Measurements from ENCODE around the gene SLC4A7. TPM values are rescaled to one million over a fixed set of nuclear protein-coding genes. Genes with fewer than 3 reads are reported as not detected.

Gene SLC4A7
- total and polyA plus RNA-seq, 9 of the 15 experiments (the other 6 are each of a cell fraction or from before 2014, with no cell fraction given) = 1.7 to 13.6 (median 8.0) TPM

GRCh38 chr3:27521179-27521871 lies 37.1 kb upstream of the SLC4A7 start:
- WGBS (ENCODE audit: insufficient coverage, low coverage, missing lambda C conversion rate) = 1% methylated on average over 5 of the region's 5 CpGs
- no peak for DNase-seq (ENCODE audit: extremely low read depth in 1 of 4, low spot score in 3 of 4)
- Histone ChIP-seq H3K36me3 (ENCODE audit: control insufficient read depth, insufficient read depth, low read length) (no peaks in the 10 kb centered on the region), H3K4me3 (no peak overlapping the region), H3K27me3 (ENCODE audit: control insufficient read depth in 2 of 2, insufficient read depth in 2 of 2, low read length in 2 of 2) (no peaks in the 10 kb centered on the region), H2AFZ (ENCODE audit: low read depth, low read length) (no peak overlapping the region), H3K4me1 (replicated peaks in 1 of 2; ENCODE audit: control insufficient read depth in 2 of 2, insufficient read depth in 2 of 2, low read length in 2 of 2) (no peaks in the 10 kb centered on the region), H4K20me1 (replicated peaks; ENCODE audit: control insufficient read depth, insufficient read depth, low read length) (no peaks in the 10 kb centered on the region), H3K79me2 (ENCODE audit: control insufficient read depth, insufficient read depth, low read length) (no peaks in the 10 kb centered on the region), H3K9me3 (replicated peaks; ENCODE audit: control insufficient read depth, insufficient read depth, low read depth, low read length) (no peaks in the 10 kb centered on the region), H3K4me2 (ENCODE audit: insufficient read depth, low read length) (no peak overlapping the region), H3K27ac (ENCODE audit: extremely low read depth, low read depth, low read length) (no peak overlapping the region), H3K9me1 (ENCODE audit: control insufficient read depth, insufficient read depth, low read length) (no peaks in the 10 kb centered on the region), H3K9ac (ENCODE audit: insufficient read depth in 1 of 2, low read depth in 2 of 2, low read length in 2 of 2) (no peak overlapping the region)
- intact Hi-C loops (cut with micrococcal nuclease) = no loop called here
- in situ Hi-C loops (cut with MboI) = no loop called here
- no peak for FAIRE-seq
- CTCF ChIA-PET (ENCODE audit: low intra/inter-chr PET ratio) = no interaction called here
- BruUV-seq (replicated peaks) = no TSS peak
- POLR2A ChIA-PET = no interaction called here
- ATAC-seq = no peak
- TF ChIP-seq CAMTA2 (CRISPR knock-in tag; conservative IDR thresholded peaks at IDR 0.05) (no peak), ZZZ3 (IDR thresholded peaks at IDR 0.05) (no peak), MBD1 (CRISPR knock-in tag; IDR thresholded peaks at IDR 0.05) (no peak), JUNB (CRISPR knock-in tag; conservative IDR thresholded peaks at IDR 0.05) (no peak), MEIS2 (IDR thresholded peaks at IDR 0.05; ENCODE audit: partially characterized antibody) (peak; percentile 71), ZNF217 (CRISPR knock-in tag; IDR thresholded peaks at IDR 0.05) (no peak), JUND (IDR thresholded peaks at IDR 0.05; ENCODE audit: borderline replicate concordance, low read depth, low read length) (no peak), JUND (tag; IDR thresholded peaks at IDR 0.05; ENCODE audit: borderline replicate concordance, low read depth, low read length) (peak; percentile 78; the same call in 1 of the 3 replicates), GMEB1 (CRISPR knock-in tag; IDR thresholded peaks at IDR 0.05) (no peak), CSDE1 (IDR thresholded peaks at IDR 0.05) (no peak), ZNF41 (CRISPR knock-in tag; conservative IDR thresholded peaks at IDR 0.05) (no peak), ETV1 (tag; conservative IDR thresholded peaks at IDR 0.05; ENCODE audit: low read depth) (no peak), ZNF280A (IDR thresholded peaks at IDR 0.05; ENCODE audit: low read depth, partially characterized antibody) (no peak), SMARCB1 (IDR thresholded peaks at IDR 0.05; ENCODE audit: insufficient read length, low read depth) (no peak), TCF7 (IDR thresholded peaks at IDR 0.05; ENCODE audit: borderline replicate concordance) (no peak), ZNF589 (CRISPR knock-in tag; IDR thresholded peaks at IDR 0.05; ENCODE audit: low read depth) (no peak), ZNF280B (CRISPR knock-in tag; IDR thresholded peaks at IDR 0.05) (no peak)
